MCF 10A (cell line): ENCODE data around the gene USP8. TPM values are rescaled to one million over a fixed set of nuclear protein-coding genes. Genes with fewer than 3 reads are reported as not detected.
"Not testable (repeated sequence)": the region's sequence is repeated elsewhere in the genome, so short reads cannot be mapped to it uniquely, and the experiment has no call there.

Experiments used
- BruUV-seq: library from RNA; stranded (reverse); fragments of 400-500 nt; replicated peaks from 2 replicates; lab custom pipeline; 2021; lab: Mats Ljungman, UMichigan
- CTCF ChIA-PET: fragments of 300-600 bp; sonication (Branson Sonifier 250); formaldehyde crosslinking; extraction: SDS; loops from one replicate; lab custom pipeline; 2021; ENCODE audit warnings: antibody characterized with exemption, inconsistent platforms; lab: Yijun Ruan, JAX
- POLR2A ChIA-PET: fragments of 300-600, 350-650 bp; sonication (Branson Sonifier 250); formaldehyde crosslinking; extraction: SDS; loops from one replicate; lab custom pipeline; 2020; ENCODE audit warnings: antibody characterized with exemption, inconsistent platforms; lab: Yijun Ruan, JAX
- DNase-seq: peaks from one replicate; pipeline ENCODE4 v3.0.0-alpha.2; 2018; ENCODE audit not compliant: unreplicated experiment
- H3K27ac Mint-ChIP-seq: one replicate; pipeline ENCODE4 v1.8.0; 2022; ENCODE audit warnings: mild to moderate bottlenecking, low read depth, mixed read lengths; ENCODE audit not compliant: unreplicated experiment
- H3K27me3 Mint-ChIP-seq: one replicate; pipeline ENCODE4 v1.8.0; 2022; ENCODE audit warnings: mixed read lengths; ENCODE audit not compliant: insufficient read depth, unreplicated experiment
- H3K36me3 Mint-ChIP-seq: one replicate; pipeline ENCODE4 v1.8.0; 2022; ENCODE audit warnings: mild to moderate bottlenecking, moderate library complexity, mixed read lengths; ENCODE audit not compliant: insufficient read depth, unreplicated experiment
- H3K4me1 Mint-ChIP-seq: one replicate; pipeline ENCODE4 v1.8.0; 2022; ENCODE audit warnings: mixed read lengths; ENCODE audit not compliant: insufficient read depth, unreplicated experiment
- H3K4me3 Mint-ChIP-seq: one replicate; pipeline ENCODE4 v1.8.0; 2022; ENCODE audit warnings: mild to moderate bottlenecking, moderate library complexity, mixed read lengths; ENCODE audit not compliant: unreplicated experiment
- H3K9me3 Mint-ChIP-seq: one replicate; pipeline ENCODE4 v1.8.0; 2022; ENCODE audit warnings: mixed read lengths; ENCODE audit not compliant: unreplicated experiment
- intact Hi-C: fragments of 100-400 bp; cut with micrococcal nuclease; formaldehyde crosslinking; loops from 2 replicates; pipeline ENCODE4 v1.14.1; 2022
- total RNA-seq: library from RNA; stranded (reverse); gene quantifications from 2 replicates; pipeline ENCODE4 v1.2.3, GENCODE V29; 2022
- TF ChIP-seq, protein P1 (sequence below): fragments of 200-600 bp; IDR thresholded peaks from one replicate; pipeline ENCODE4 v1.8.0; 2022; ENCODE audit warnings: antibody characterized with exemption, mild to moderate bottlenecking; ENCODE audit not compliant: unreplicated experiment

USP8 gene
- total RNA-seq, 1 experiment from 2014 or later, result 72.7 TPM

DNA sequence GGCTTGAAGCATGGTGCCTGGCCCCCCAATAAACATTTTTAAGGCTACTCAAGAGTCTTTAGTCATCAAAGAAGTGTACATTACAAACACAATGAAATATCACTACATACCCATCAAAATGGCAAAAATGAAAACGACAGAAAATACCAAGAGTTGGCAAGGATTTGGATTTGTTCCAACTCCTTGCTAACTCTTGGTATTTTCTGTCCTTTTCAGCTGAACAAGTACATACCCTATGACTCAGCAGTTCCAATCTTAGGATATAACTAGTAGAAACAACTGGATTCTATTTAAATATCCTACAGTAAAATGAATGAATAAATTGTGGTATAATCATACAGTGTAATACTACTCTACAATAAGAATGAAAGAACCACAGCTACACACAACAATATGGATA lies 44.1 kb upstream of the USP8 start:
- Mint-ChIP-seq H3K27me3 (no peaks in the 10 kb centered on the region), H3K27ac (no peak overlapping the region), H3K9me3 (no peaks in the 10 kb centered on the region), H3K4me3 (no peak overlapping the region), H3K4me1 (no peaks in the 10 kb centered on the region), H3K36me3 (no peaks in the 10 kb centered on the region)
- no TSS peak for BruUV-seq
- intact Hi-C loops, result no loop called here
- ChIA-PET CTCF (no interaction called here), POLR2A (no interaction called here)
- TF ChIP-seq, protein P1, sequence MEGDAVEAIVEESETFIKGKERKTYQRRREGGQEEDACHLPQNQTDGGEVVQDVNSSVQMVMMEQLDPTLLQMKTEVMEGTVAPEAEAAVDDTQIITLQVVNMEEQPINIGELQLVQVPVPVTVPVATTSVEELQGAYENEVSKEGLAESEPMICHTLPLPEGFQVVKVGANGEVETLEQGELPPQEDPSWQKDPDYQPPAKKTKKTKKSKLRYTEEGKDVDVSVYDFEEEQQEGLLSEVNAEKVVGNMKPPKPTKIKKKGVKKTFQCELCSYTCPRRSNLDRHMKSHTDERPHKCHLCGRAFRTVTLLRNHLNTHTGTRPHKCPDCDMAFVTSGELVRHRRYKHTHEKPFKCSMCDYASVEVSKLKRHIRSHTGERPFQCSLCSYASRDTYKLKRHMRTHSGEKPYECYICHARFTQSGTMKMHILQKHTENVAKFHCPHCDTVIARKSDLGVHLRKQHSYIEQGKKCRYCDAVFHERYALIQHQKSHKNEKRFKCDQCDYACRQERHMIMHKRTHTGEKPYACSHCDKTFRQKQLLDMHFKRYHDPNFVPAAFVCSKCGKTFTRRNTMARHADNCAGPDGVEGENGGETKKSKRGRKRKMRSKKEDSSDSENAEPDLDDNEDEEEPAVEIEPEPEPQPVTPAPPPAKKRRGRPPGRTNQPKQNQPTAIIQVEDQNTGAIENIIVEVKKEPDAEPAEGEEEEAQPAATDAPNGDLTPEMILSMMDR, result no peak
- DNase-seq, result no peak

DNA sequence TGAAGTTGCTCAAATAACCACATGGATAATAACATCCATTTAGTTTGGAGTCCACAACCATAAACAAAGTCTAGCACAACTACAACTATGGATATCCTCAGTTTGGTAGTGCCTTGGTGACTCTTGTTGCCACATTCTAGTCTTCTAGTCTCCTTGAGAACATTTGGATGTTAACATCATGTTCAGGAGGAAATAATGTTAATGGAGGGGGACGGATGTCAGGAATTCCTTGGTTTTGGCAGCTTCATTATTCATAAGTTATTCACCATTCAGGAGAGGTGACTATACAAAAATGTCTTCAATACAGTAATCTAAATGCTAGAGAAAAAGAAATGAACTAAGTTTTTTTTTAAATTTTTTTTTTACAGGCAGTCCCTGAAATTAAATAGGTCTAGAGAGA lies 42.8 kb upstream of the USP8 start:
- Mint-ChIP-seq H3K27ac (no peak overlapping the region), H3K4me3 (no peak overlapping the region), H3K9me3 (no peaks in the 10 kb centered on the region), H3K36me3 (no peaks in the 10 kb centered on the region), H3K4me1 (no peaks in the 10 kb centered on the region), H3K27me3 (no peaks in the 10 kb centered on the region)
- DNase-seq, result no peak
- ChIA-PET CTCF (interaction anchor here (1.1 kb wide), 1 partner anchor 9 kb away, joined by 5 read pairs; no protein-coding TSS in a partner anchor), POLR2A (interaction anchor here (0.8 to 1.6 kb wide), 2 partner anchors 10 to 41 kb away, joined by 3 to 9 read pairs; no protein-coding TSS in a partner anchor)
- intact Hi-C loops, result no loop called here
- BruUV-seq, result no TSS peak
- TF ChIP-seq, protein P1, result no peak

DNA sequence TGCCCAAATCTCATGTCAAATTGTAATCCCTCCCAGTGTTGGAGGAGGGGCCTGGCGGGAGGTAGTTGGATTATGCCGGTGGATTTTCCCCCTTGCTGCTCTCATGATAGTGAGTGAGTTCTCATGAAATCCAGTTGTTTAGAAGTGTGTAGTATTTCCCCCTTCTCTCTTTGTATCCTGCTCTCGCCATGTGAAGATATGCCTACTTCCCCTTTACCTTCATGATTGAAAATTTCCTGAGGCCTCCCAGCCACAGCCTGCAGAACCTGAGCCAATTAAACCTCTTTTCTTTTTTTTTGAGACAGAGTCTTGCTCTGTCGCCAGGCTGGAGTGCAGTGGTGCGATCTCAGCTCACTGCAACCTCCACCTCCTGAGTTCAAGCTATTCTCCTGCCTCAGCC lies 41.8 kb upstream of the USP8 start:
- H3K4me3 Mint-ChIP-seq, CTCF ChIA-PET, H3K27me3 Mint-ChIP-seq, BruUV-seq, DNase-seq, intact Hi-C loops, H3K9me3 Mint-ChIP-seq, H3K36me3 Mint-ChIP-seq, H3K27ac Mint-ChIP-seq, H3K4me1 Mint-ChIP-seq: not testable (repeated sequence)
- POLR2A ChIA-PET, result interaction anchor here (0.6 to 1.6 kb wide), 2 partner anchors 11 to 383 kb away, joined by 4 to 9 read pairs; no protein-coding TSS in a partner anchor

DNA sequence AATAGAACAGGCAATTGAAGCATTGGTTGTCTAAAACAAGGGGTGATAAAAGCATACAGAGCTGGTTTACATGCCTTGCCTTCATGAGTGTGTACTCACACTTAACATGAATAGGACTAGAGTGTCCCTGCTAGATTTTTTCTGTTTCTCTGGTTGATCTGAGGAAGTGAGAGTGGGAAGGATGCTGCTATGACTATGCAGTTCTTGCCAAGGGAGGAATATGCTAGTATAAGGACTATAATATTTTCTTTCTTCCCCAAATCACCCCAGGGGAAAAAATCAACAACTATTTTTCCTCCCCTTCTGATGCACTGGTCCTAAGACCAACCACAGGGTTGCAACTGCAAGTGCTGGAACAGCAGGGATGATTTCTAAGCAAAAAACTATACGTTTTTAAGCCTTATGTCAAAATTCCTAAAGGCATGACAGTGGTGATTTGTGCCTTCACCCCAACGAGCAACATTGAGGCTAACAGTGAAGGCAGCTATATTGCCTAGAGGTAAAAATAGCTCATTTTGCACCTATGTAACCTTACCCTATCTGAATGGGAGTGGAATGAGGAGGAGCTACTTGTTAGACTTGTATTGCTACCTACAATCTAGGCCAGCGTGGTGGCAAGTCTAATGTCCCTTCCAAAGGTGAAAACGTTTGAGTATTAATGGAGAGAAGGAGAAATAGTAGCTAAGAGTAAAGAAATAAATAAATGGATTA lies 33.5 kb upstream of the USP8 start:
- H3K27me3 Mint-ChIP-seq, result no peaks in the 10 kb centered on the region
- intact Hi-C loops, result no loop called here
- CTCF ChIA-PET, result no interaction called here
- no peaks in the 10 kb centered on the region for H3K36me3 Mint-ChIP-seq
- no peaks in the 10 kb centered on the region for H3K4me1 Mint-ChIP-seq
- TF ChIP-seq, protein P1, result no peak
- POLR2A ChIA-PET, result interaction anchor here (1.4 kb wide), 1 partner anchor 17 kb away, joined by 3 read pairs; no protein-coding TSS in a partner anchor
- H3K4me3 Mint-ChIP-seq, result no peak overlapping the region
- no peaks in the 10 kb centered on the region for H3K9me3 Mint-ChIP-seq
- BruUV-seq, result no TSS peak
- no peak overlapping the region for H3K27ac Mint-ChIP-seq
- DNase-seq, result no peak

DNA sequence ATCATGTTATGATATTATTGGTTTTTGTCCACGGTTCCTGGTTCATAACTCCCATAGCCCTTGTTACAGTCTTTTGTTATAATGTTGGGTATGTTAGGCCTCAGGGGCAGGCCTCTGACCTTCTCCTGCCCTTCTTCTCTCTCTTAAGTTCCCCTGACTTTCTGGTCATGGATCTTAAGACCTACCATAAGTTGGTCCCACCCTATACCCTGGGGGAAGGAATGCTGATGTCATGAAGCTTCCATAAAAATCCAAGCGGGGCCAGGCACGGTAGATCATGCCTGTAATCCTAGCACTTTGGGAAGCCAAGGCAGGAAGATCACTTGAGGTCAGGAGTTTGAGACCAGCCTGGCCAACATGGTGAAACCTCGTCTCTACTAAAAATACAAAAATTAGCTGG lies 32.6 kb upstream of the USP8 start:
- H3K9me3 Mint-ChIP-seq, H3K27me3 Mint-ChIP-seq, H3K4me3 Mint-ChIP-seq, BruUV-seq, H3K27ac Mint-ChIP-seq, H3K36me3 Mint-ChIP-seq, DNase-seq, intact Hi-C loops, H3K4me1 Mint-ChIP-seq: not testable (repeated sequence)
- CTCF ChIA-PET, result interaction anchor here (0.7 kb wide), 2 partner anchors 8 to 19 kb away, joined by 3 to 4 read pairs; no protein-coding TSS in a partner anchor
- POLR2A ChIA-PET, result interaction anchor here (1.2 kb wide), 1 partner anchor 14 kb away, joined by 3 read pairs; no protein-coding TSS in a partner anchor
